CD8-positive, alpha-beta memory T cell (primary cell): Measurements from ENCODE around the gene TOX2. TPM values are rescaled to one million over a fixed set of nuclear protein-coding genes. Genes with fewer than 3 reads are reported as not detected.

Experiments
- CTCF ChIA-PET: fragments of 350-600 bp; sonication (Branson Sonifier 250); formaldehyde crosslinking; loops from one replicate; lab custom pipeline; 2021; ENCODE audit warnings: antibody characterized with exemption; lab: Charles Lee
- POLR2A ChIA-PET: fragments of 350-600 bp; sonication (Branson Sonifier 250); formaldehyde crosslinking; loops from one replicate; lab custom pipeline; 2021; ENCODE audit warnings: antibody characterized with exemption; lab: Charles Lee
- DNase-seq, 5 donors: peaks; one replicate each; pipeline versions ENCODE4 v3.0.0 to v3.0.0-alpha.2; 2020 to 2022; ENCODE audit warnings: mixed read lengths in 1 of 5
- H3K27ac ChIP-seq: one replicate; pipeline ENCODE4 v1.7.0; 2013; ENCODE audit warnings: low read depth, mild to moderate bottlenecking, low read length, moderate library complexity
- H3K27me3 ChIP-seq: 2 replicates; pipeline ENCODE4 v1.7.0; 2013; ENCODE audit warnings: low read length, mild to moderate bottlenecking; ENCODE audit not compliant: insufficient read depth, poor library complexity, severe bottlenecking
- H3K36me3 ChIP-seq: 2 replicates; pipeline ENCODE4 v1.7.0; 2013; ENCODE audit warnings: mild to moderate bottlenecking, low read length, moderate library complexity; ENCODE audit not compliant: insufficient read depth
- H3K4me1 ChIP-seq: 2 replicates; pipeline ENCODE4 v1.7.0; 2013; ENCODE audit warnings: mild to moderate bottlenecking, low read length, moderate library complexity; ENCODE audit not compliant: insufficient read depth
- H3K4me3 ChIP-seq: 2 replicates; pipeline ENCODE4 v1.7.0; 2013; ENCODE audit warnings: mild to moderate bottlenecking, low read length
- H3K9me3 ChIP-seq: 2 replicates; pipeline ENCODE4 v1.7.0; 2013; ENCODE audit warnings: mild to moderate bottlenecking, low read length
- H3K27ac Mint-ChIP-seq, 8 donors: one replicate each; pipeline ENCODE4 v1.8.0; 2020 to 2021; ENCODE audit warnings: mixed read lengths in 8 of 8, mild to moderate bottlenecking in 6 of 8, inconsistent platforms in 3 of 8, moderate library complexity in 3 of 8
- H3K27me3 Mint-ChIP-seq, 2 donors: one replicate each; pipeline ENCODE4 v1.8.0; 2020 to 2021; ENCODE audit warnings: mixed read lengths in 2 of 2, mild to moderate bottlenecking in 1 of 2, moderate library complexity in 1 of 2
- H3K36me3 Mint-ChIP-seq, 3 donors: one replicate each; pipeline ENCODE4 v1.8.0; 2020 to 2021; ENCODE audit warnings: mixed read lengths in 3 of 3, inconsistent platforms in 1 of 3, mild to moderate bottlenecking in 1 of 3
- H3K4me1 Mint-ChIP-seq, 3 donors: one replicate each; pipeline ENCODE4 v1.8.0; 2020 to 2021; ENCODE audit warnings: mixed read lengths in 3 of 3, inconsistent platforms in 1 of 3, mild to moderate bottlenecking in 1 of 3
- H3K4me3 Mint-ChIP-seq, 7 donors: one replicate each; pipeline ENCODE4 v1.8.0; 2020 to 2021; ENCODE audit warnings: mixed read lengths in 7 of 7, mild to moderate bottlenecking in 6 of 7, moderate library complexity in 4 of 7, inconsistent platforms in 2 of 7
- H3K9me3 Mint-ChIP-seq, 5 donors: one replicate each; pipeline ENCODE4 v1.8.0; 2020 to 2022; ENCODE audit warnings: mixed read lengths in 5 of 5, mild to moderate bottlenecking in 3 of 5, moderate library complexity in 2 of 5, inconsistent platforms in 1 of 5
- polyA plus RNA-seq: library from polyadenylated mRNA; unstranded; fragments of 300-500 nt; fragmentation: Illumina TruSeq; gene quantifications from one replicate; pipeline ENCODE4 v1.2.3, GENCODE V29; 2021
- total RNA-seq, 2 experiments: library from RNA; stranded (reverse); gene quantifications; one replicate each; pipeline ENCODE4 v1.2.3, GENCODE V29; 2021

Gene TOX2
- total and polyA plus RNA-seq, 3 experiments from 2014 or later, result 0.35 to 1.2 (median 0.39) TPM

GRCh38 chr20:43957392-43957791 is 42.7 kb downstream of the TOX2 start:
- Mint-ChIP-seq H3K4me3 (peak overlapping the region in 1 of 7 donors; percentile 51), H3K27ac (peak overlapping the region in 1 of 8 donors; percentile 25), H3K36me3 (peaks cover 0 to 1% (median 0%) of the 10 kb centered on the region in 3 donors), H3K4me1 (peaks cover 80 to 88% (median 87%) of the 10 kb centered on the region in 3 donors), H3K27me3 (peaks cover 13 to 38% of the 10 kb centered on the region in 2 donors), H3K9me3 (peaks cover 0 to 6% (median 2%) of the 10 kb centered on the region in 5 donors)
- no peaks in the 10 kb centered on the region for H3K27me3 ChIP-seq
- H3K9me3 ChIP-seq, result no peaks in the 10 kb centered on the region
- H3K4me3 ChIP-seq, result no peak overlapping the region
- H3K36me3 ChIP-seq, result no peaks in the 10 kb centered on the region
- POLR2A ChIA-PET, result no interaction called here
- CTCF ChIA-PET, result no interaction called here
- DNase-seq, result no peak
- no peak overlapping the region for H3K27ac ChIP-seq
- H3K4me1 ChIP-seq, result peaks cover 87% of the 10 kb centered on the region

GRCh38 chr20:43958626-43959025 is 44.0 kb downstream of the TOX2 start:
- H3K27me3 ChIP-seq, result no peaks in the 10 kb centered on the region
- Mint-ChIP-seq H3K27me3 (peaks cover 6 to 29% of the 10 kb centered on the region in 2 donors), H3K4me1 (peaks cover 71 to 83% (median 74%) of the 10 kb centered on the region in 3 donors), H3K36me3 (peaks cover 0 to 1% (median 0%) of the 10 kb centered on the region in 3 donors), H3K27ac (peak overlapping the region in 3 of 8 donors; percentile 47 to 82 (median 61)), H3K9me3 (peaks cover 0 to 6% (median 2%) of the 10 kb centered on the region in 5 donors), H3K4me3 (peak overlapping the region in 6 of 7 donors; percentile 50 to 84 (median 68))
- H3K36me3 ChIP-seq, result no peaks in the 10 kb centered on the region
- H3K4me3 ChIP-seq, result peak overlapping the region; percentile 48
- no peak overlapping the region for H3K27ac ChIP-seq
- H3K9me3 ChIP-seq, result no peaks in the 10 kb centered on the region
- peaks cover 87% of the 10 kb centered on the region for H3K4me1 ChIP-seq
- no peak for DNase-seq
- POLR2A ChIA-PET, result interaction anchor here (1.3 kb wide), 1 partner anchor 15 kb away, joined by 3 read pairs; no protein-coding TSS in a partner anchor
- CTCF ChIA-PET, result no interaction called here

GRCh38 chr20:43959079-43959919 is 44.6 kb downstream of the TOX2 start:
- H3K4me3 Mint-ChIP-seq, result peak overlapping the region; percentile 24 to 84 (median 59)

GRCh38 chr20:43959920-43960227 is 45.2 kb downstream of the TOX2 start:
- CTCF ChIA-PET, result interaction anchor here (0.9 to 1.0 kb wide), 2 partner anchors 12 to 15 kb away, joined by 3 read pairs; no protein-coding TSS in a partner anchor
- Histone ChIP-seq H3K9me3 (no peaks in the 10 kb centered on the region), H3K4me3 (peak overlapping the region; percentile 48), H3K27me3 (no peaks in the 10 kb centered on the region), H3K36me3 (no peaks in the 10 kb centered on the region), H3K27ac (no peak overlapping the region), H3K4me1 (peaks cover 87% of the 10 kb centered on the region)
- Mint-ChIP-seq H3K4me1 (peaks cover 62 to 83% (median 68%) of the 10 kb centered on the region in 3 donors), H3K4me3 (peak overlapping the region in 6 of 7 donors; percentile 50 to 84 (median 68)), H3K27ac (peak overlapping the region in 4 of 8 donors; percentile 72 to 82 (median 76)), H3K27me3 (peaks cover 7 to 17% of the 10 kb centered on the region in 2 donors), H3K9me3 (peaks cover 0 to 6% (median 2%) of the 10 kb centered on the region in 5 donors), H3K36me3 (peaks cover 0 to 1% (median 0%) of the 10 kb centered on the region in 3 donors)
- POLR2A ChIA-PET, result no interaction called here
- no peak for DNase-seq

More at GRCh38 chr20:43959079-43959919, 44.6 kb downstream of the TOX2 start:
- Histone ChIP-seq H3K4me1 (peaks cover 87% of the 10 kb centered on the region), H3K27me3 (no peaks in the 10 kb centered on the region), H3K27ac (no peak overlapping the region), H3K9me3 (no peaks in the 10 kb centered on the region), H3K4me3 (peak overlapping the region; percentile 48), H3K36me3 (no peaks in the 10 kb centered on the region)
- POLR2A ChIA-PET, result interaction anchor here (1.3 kb wide), 1 partner anchor 16 kb away, joined by 3 read pairs; no protein-coding TSS in a partner anchor
- H3K4me1 Mint-ChIP-seq, result peaks cover 68 to 83% (median 68%) of the 10 kb centered on the region in 3 donors
- peaks cover 7 to 23% of the 10 kb centered on the region in 2 donors for H3K27me3 Mint-ChIP-seq
- peak; percentile 11 to 71 (median 53) for DNase-seq
- H3K36me3 Mint-ChIP-seq, result peaks cover 0 to 1% (median 0%) of the 10 kb centered on the region in 3 donors
- CTCF ChIA-PET, result no interaction called here
- peaks cover 0 to 6% (median 2%) of the 10 kb centered on the region in 5 donors for H3K9me3 Mint-ChIP-seq
- peak overlapping the region; percentile 1 to 82 (median 54) for H3K27ac Mint-ChIP-seq

- no peaks in the 10 kb centered on the region for H3K36me3 ChIP-seq
- Mint-ChIP-seq H3K27ac (peak overlapping the region in 1 of 8 donors; percentile 82), H3K36me3 (peaks cover 0 to 1% (median 0%) of the 10 kb centered on the region in 3 donors), H3K4me1 (peaks cover 58 to 82% (median 68%) of the 10 kb centered on the region in 3 donors), H3K9me3 (peaks cover 0 to 6% (median 2%) of the 10 kb centered on the region in 5 donors), H3K27me3 (peaks cover 7 to 15% of the 10 kb centered on the region in 2 donors), H3K4me3 (peak overlapping the region in 1 of 7 donors; percentile 84)
- H3K9me3 ChIP-seq, result no peaks in the 10 kb centered on the region
- no peaks in the 10 kb centered on the region for H3K27me3 ChIP-seq
- H3K4me3 ChIP-seq, result no peak overlapping the region
- no peak overlapping the region for H3K27ac ChIP-seq
- CTCF ChIA-PET, result interaction anchor here (0.9 to 1.0 kb wide), 2 partner anchors 13 to 16 kb away, joined by 3 read pairs; no protein-coding TSS in a partner anchor
- peaks cover 87% of the 10 kb centered on the region for H3K4me1 ChIP-seq
- POLR2A ChIA-PET, result interaction anchor here (0.9 kb wide), 1 partner anchor 10 kb away, joined by 3 read pairs; no protein-coding TSS in a partner anchor
- no peak for DNase-seq
Measured at GRCh38 chr20:43960231-43960630, 45.6 kb downstream of the TOX2 start.

GRCh38 chr20:43961116-43961515 is 46.5 kb downstream of the TOX2 start:
- Mint-ChIP-seq H3K36me3 (peaks cover 0 to 1% (median 0%) of the 10 kb centered on the region in 3 donors), H3K4me1 (peaks cover 50 to 74% (median 59%) of the 10 kb centered on the region in 3 donors), H3K9me3 (peaks cover 0 to 6% (median 2%) of the 10 kb centered on the region in 5 donors), H3K27ac (peak overlapping the region in 2 of 8 donors; percentile 7 to 67), H3K27me3 (peaks cover 7 to 15% of the 10 kb centered on the region in 2 donors), H3K4me3 (peak overlapping the region in 2 of 7 donors; percentile 28 to 36)
- Histone ChIP-seq H3K4me1 (peaks cover 79% of the 10 kb centered on the region), H3K9me3 (no peaks in the 10 kb centered on the region), H3K27me3 (no peaks in the 10 kb centered on the region), H3K4me3 (no peak overlapping the region), H3K27ac (no peak overlapping the region), H3K36me3 (no peaks in the 10 kb centered on the region)
- CTCF ChIA-PET, result interaction anchor here (0.9 kb wide), 1 partner anchor 13 kb away, joined by 3 read pairs; no protein-coding TSS in a partner anchor
- no peak for DNase-seq
- POLR2A ChIA-PET, result interaction anchor here (0.9 kb wide), 1 partner anchor 11 kb away, joined by 3 read pairs; no protein-coding TSS in a partner anchor

GRCh38 chr20:43961541-43962471 is 47.2 kb downstream of the TOX2 start:
- Mint-ChIP-seq H3K27me3 (peaks cover 6 to 15% of the 10 kb centered on the region in 2 donors), H3K4me3 (no peak overlapping the region), H3K36me3 (peaks cover 0 to 1% (median 0%) of the 10 kb centered on the region in 3 donors), H3K27ac (peak overlapping the region in 2 of 8 donors; percentile 4 to 35), H3K9me3 (peaks cover 0 to 6% (median 2%) of the 10 kb centered on the region in 5 donors), H3K4me1 (peaks cover 45 to 69% (median 55%) of the 10 kb centered on the region in 3 donors)
- Histone ChIP-seq H3K4me1 (peaks cover 73% of the 10 kb centered on the region), H3K9me3 (no peaks in the 10 kb centered on the region), H3K36me3 (no peaks in the 10 kb centered on the region), H3K4me3 (no peak overlapping the region), H3K27ac (no peak overlapping the region), H3K27me3 (no peaks in the 10 kb centered on the region)
- ChIA-PET POLR2A (no interaction called here), CTCF (no interaction called here)
- no peak for DNase-seq
